ENCODE results near the gene P3H2.
"Not testable (repeated sequence)": the region's sequence is repeated elsewhere in the genome, so short reads cannot be mapped to it uniquely, and the experiment has no call there.

The P3H2 gene

DNA sequence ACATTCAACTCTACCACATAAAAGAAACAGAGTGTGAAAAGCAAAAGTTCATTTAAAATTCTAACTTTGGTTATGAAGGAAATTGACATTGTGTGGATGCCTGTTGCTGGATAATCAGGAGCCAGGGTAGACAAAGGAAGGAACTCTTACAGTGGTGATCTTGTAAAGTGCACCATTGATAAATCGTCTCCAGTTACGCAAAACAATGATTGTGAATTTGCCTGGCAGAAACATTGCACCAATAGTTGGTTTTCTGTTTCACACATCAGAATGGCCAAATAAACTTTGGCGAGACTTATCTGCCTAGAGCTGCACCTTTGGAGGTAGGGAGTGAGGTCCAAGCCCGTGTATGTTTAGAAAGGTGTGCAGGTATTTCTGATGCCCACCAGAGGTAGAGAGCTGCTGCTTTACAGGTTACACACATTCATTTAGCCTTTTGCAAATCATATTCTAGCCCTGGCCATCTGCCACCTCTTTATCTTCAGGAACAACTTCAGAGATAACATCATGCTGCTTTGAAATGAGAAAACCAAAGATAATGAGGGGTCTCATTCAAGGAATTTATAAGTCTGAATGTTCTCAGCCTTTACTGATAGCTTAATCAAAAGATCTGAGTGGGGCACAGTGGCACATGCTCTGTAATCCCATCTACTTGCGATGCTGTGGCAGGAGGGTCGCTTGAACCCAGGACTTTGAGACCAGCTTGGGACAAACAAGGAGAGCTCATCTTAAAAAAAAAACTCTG is 47.4 kb upstream of the P3H2 start:
- TF ChIP-seq, protein P1, sequence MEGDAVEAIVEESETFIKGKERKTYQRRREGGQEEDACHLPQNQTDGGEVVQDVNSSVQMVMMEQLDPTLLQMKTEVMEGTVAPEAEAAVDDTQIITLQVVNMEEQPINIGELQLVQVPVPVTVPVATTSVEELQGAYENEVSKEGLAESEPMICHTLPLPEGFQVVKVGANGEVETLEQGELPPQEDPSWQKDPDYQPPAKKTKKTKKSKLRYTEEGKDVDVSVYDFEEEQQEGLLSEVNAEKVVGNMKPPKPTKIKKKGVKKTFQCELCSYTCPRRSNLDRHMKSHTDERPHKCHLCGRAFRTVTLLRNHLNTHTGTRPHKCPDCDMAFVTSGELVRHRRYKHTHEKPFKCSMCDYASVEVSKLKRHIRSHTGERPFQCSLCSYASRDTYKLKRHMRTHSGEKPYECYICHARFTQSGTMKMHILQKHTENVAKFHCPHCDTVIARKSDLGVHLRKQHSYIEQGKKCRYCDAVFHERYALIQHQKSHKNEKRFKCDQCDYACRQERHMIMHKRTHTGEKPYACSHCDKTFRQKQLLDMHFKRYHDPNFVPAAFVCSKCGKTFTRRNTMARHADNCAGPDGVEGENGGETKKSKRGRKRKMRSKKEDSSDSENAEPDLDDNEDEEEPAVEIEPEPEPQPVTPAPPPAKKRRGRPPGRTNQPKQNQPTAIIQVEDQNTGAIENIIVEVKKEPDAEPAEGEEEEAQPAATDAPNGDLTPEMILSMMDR (IDR thresholded peaks at IDR 0.05; ENCODE audit: borderline replicate concordance, extremely low read depth, low read length, poor library complexity, severe bottlenecking) = no peak
- TF ChIP-seq EZH2 (IDR thresholded peaks at IDR 0.05; ENCODE audit: borderline replicate concordance, low read depth, low read length, severe bottlenecking) = no peak
- Histone ChIP-seq H3K36me3 (ENCODE audit: insufficient read depth, low read length) (no peaks in the 10 kb centered on the region), H2AFZ (ENCODE audit: low read depth, low read length) (no peak overlapping the region), H3K9me3 (ENCODE audit: insufficient read depth, low read length, severe bottlenecking) (no peaks in the 10 kb centered on the region), H3K27me3 (ENCODE audit: insufficient read depth, low read length, poor library complexity) (peaks cover 2% of the 10 kb centered on the region), H3K4me2 (ENCODE audit: insufficient read depth, low read length) (no peak overlapping the region), H3K4me1 (ENCODE audit: insufficient read depth, low read length) (no peaks in the 10 kb centered on the region), H3K79me2 (ENCODE audit: insufficient read depth, low read length) (no peaks in the 10 kb centered on the region), H3K27ac (ENCODE audit: low read length) (no peak overlapping the region), H4K20me1 (ENCODE audit: insufficient read depth, low read length) (no peaks in the 10 kb centered on the region), H3K9ac (ENCODE audit: low read depth, low read length) (no peak overlapping the region), H3K4me3 (ENCODE audit: low read depth in 1 of 2, low read length in 2 of 2) (no peak overlapping the region)
- ATAC-seq (ENCODE audit: insufficient read depth, low read depth) (no peak), DNase-seq (no peak)

DNA sequence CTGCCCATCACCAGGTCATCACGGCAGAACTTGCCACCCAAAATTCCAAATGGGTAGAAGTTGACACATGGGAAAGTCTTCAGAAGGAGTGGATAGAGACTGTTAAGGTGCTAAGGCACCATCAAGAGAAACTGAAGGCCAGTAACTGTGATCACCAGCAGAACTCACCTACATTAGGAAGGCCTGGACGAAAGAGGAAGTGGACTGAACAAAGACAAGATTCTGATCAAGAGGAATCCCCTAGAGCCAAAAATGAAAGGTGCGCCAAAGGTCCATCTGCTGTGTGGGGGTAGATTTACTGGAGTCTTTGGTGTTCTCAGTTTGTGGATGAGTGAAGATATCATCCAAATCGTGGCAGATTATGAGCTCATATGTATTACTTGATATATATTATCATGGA is 46.3 kb upstream of the P3H2 start:
- H3K27ac ChIP-seq (ENCODE audit: low read length) = no peak overlapping the region
- no peaks in the 10 kb centered on the region for H3K4me1 ChIP-seq (ENCODE audit: insufficient read depth, low read length)
- no peak overlapping the region for H3K4me2 ChIP-seq (ENCODE audit: insufficient read depth, low read length)
- H3K27me3 ChIP-seq (ENCODE audit: insufficient read depth, low read length, poor library complexity) = peaks cover 2% of the 10 kb centered on the region
- TF ChIP-seq, protein P1 (IDR thresholded peaks at IDR 0.05; ENCODE audit: borderline replicate concordance, extremely low read depth, low read length, poor library complexity, severe bottlenecking) = no peak
- no peak for TF ChIP-seq EZH2 (IDR thresholded peaks at IDR 0.05; ENCODE audit: borderline replicate concordance, low read depth, low read length, severe bottlenecking)
- H3K79me2 ChIP-seq (ENCODE audit: insufficient read depth, low read length) = no peaks in the 10 kb centered on the region
- H3K9me3 ChIP-seq (ENCODE audit: insufficient read depth, low read length, severe bottlenecking) = no peaks in the 10 kb centered on the region
- no peak for ATAC-seq (ENCODE audit: insufficient read depth, low read depth)
- no peaks in the 10 kb centered on the region for H4K20me1 ChIP-seq (ENCODE audit: insufficient read depth, low read length)
- H3K4me3 ChIP-seq (ENCODE audit: low read depth in 1 of 2, low read length in 2 of 2) = no peak overlapping the region
- H3K36me3 ChIP-seq (ENCODE audit: insufficient read depth, low read length) = no peaks in the 10 kb centered on the region
- H3K9ac ChIP-seq (ENCODE audit: low read depth, low read length) = no peak overlapping the region
- no peak for DNase-seq
- H2AFZ ChIP-seq (ENCODE audit: low read depth, low read length) = no peak overlapping the region

DNA sequence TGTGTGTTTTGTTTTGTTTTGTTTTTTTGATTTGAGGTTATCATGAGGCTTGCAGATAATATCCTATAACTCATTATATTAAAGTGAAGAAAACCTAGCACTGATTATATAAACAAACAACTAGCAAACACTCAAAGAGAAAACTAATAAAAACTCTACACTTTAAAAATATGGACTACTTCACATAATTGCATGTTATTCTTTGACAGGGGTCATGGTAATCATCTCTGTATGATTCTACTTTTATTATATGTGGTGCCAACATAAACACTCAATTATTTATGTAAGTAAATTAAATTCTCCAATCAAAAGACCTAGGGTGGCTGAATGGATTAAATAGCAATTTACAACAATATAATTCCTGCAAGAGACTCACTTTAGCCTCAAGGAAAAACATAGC is 44.6 kb upstream of the P3H2 start:
- Histone ChIP-seq H3K4me1 (ENCODE audit: insufficient read depth, low read length) (no peaks in the 10 kb centered on the region), H3K9ac (ENCODE audit: low read depth, low read length) (no peak overlapping the region), H3K79me2 (ENCODE audit: insufficient read depth, low read length) (no peaks in the 10 kb centered on the region), H3K36me3 (ENCODE audit: insufficient read depth, low read length) (no peaks in the 10 kb centered on the region), H2AFZ (ENCODE audit: low read depth, low read length) (no peak overlapping the region), H3K9me3 (ENCODE audit: insufficient read depth, low read length, severe bottlenecking) (no peaks in the 10 kb centered on the region), H3K4me3 (ENCODE audit: low read depth in 1 of 2, low read length in 2 of 2) (no peak overlapping the region), H4K20me1 (ENCODE audit: insufficient read depth, low read length) (no peaks in the 10 kb centered on the region), H3K4me2 (ENCODE audit: insufficient read depth, low read length) (no peak overlapping the region), H3K27ac (ENCODE audit: low read length) (no peak overlapping the region), H3K27me3 (ENCODE audit: insufficient read depth, low read length, poor library complexity) (peaks cover 2% of the 10 kb centered on the region)
- DNase-seq = no peak
- ATAC-seq (ENCODE audit: insufficient read depth, low read depth) = no peak
- TF ChIP-seq EZH2 (IDR thresholded peaks at IDR 0.05; ENCODE audit: borderline replicate concordance, low read depth, low read length, severe bottlenecking) = no peak
- TF ChIP-seq, protein P1 (IDR thresholded peaks at IDR 0.05; ENCODE audit: borderline replicate concordance, extremely low read depth, low read length, poor library complexity, severe bottlenecking) = no peak

DNA sequence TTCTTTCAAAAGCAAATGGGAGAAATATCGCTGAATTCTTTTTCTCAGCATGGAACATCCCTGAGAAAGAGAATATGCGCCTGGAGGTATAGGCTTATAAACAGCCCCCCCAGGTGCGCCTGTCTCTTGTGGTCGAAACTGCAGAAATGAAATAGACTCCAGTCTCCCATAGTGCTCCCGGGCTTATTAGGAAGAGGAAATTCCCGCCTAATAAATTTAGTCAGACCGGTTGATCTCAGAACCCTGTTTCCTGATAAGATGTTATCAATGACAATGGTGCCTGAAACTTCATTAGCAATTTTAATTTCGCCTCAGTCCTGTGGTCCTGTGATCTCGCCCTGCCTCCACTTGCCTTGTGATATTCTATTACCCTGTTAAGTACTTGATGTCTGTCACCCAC is 41.3 kb upstream of the P3H2 start:
- H3K4me3 ChIP-seq (ENCODE audit: low read depth in 1 of 2, low read length in 2 of 2); H2AFZ ChIP-seq (ENCODE audit: low read depth, low read length); H3K9ac ChIP-seq (ENCODE audit: low read depth, low read length); H3K79me2 ChIP-seq (ENCODE audit: insufficient read depth, low read length); H3K27ac ChIP-seq (ENCODE audit: low read length); DNase-seq; H3K4me1 ChIP-seq (ENCODE audit: insufficient read depth, low read length); H4K20me1 ChIP-seq (ENCODE audit: insufficient read depth, low read length); H3K27me3 ChIP-seq (ENCODE audit: insufficient read depth, low read length, poor library complexity); H3K9me3 ChIP-seq (ENCODE audit: insufficient read depth, low read length, severe bottlenecking); H3K4me2 ChIP-seq (ENCODE audit: insufficient read depth, low read length); H3K36me3 ChIP-seq (ENCODE audit: insufficient read depth, low read length); ATAC-seq (ENCODE audit: insufficient read depth, low read depth): not testable (repeated sequence)
